Lung (tissue), 12 donors: Measurements from ENCODE around the gene EHD3. TPM values are rescaled to one million over a fixed set of nuclear protein-coding genes. Genes with fewer than 3 reads are reported as not detected.

ENCODE experiments used
- ATAC-seq: fragments of 200-7000 bp; cut with Tn5 transposase; one replicate; pipeline ENCODE4 v1.9.1; 2020; ENCODE audit warnings: moderate number of reproducible peaks; ENCODE audit not compliant: insufficient read depth, low FRiP score
- DNase-seq, 3 donors: peaks; one replicate each; pipeline ENCODE4 v3.0.0-alpha.2; 2013 to 2017
- H3K27ac ChIP-seq, 2 donors: one replicate each; pipeline ENCODE4 v1.5.1; 2013; ENCODE audit warnings: mild to moderate bottlenecking in 2 of 2, moderate library complexity in 2 of 2, control low read depth in 1 of 2, inconsistent platforms in 1 of 2, low read depth in 1 of 2, low read length in 1 of 2
- H3K27me3 ChIP-seq, 3 donors: one replicate each; pipeline ENCODE4 v1.5.1; 2013; ENCODE audit warnings: low read length in 2 of 3; ENCODE audit not compliant: control insufficient read depth in 3 of 3, insufficient read depth in 3 of 3
- H3K36me3 ChIP-seq, 4 donors: one replicate each; pipeline ENCODE4 v1.5.1; 2013; ENCODE audit warnings: low read length in 4 of 4, mild to moderate bottlenecking in 1 of 4, moderate library complexity in 1 of 4; ENCODE audit not compliant: control insufficient read depth in 4 of 4, insufficient read depth in 4 of 4
- H3K4me1 ChIP-seq, 5 donors: one replicate each; pipeline ENCODE4 v1.5.1; 2013; ENCODE audit warnings: low read length in 5 of 5, mild to moderate bottlenecking in 2 of 5, moderate library complexity in 1 of 5; ENCODE audit not compliant: control insufficient read depth in 5 of 5, insufficient read depth in 5 of 5
- H3K4me3 ChIP-seq: one replicate; pipeline ENCODE4 v1.5.1; 2013; ENCODE audit warnings: mild to moderate bottlenecking, control low read depth, moderate library complexity
- H3K9ac ChIP-seq, 2 donors: one replicate each; pipeline ENCODE4 v1.5.1; 2013; ENCODE audit warnings: low read length in 2 of 2, control low read depth in 1 of 2; ENCODE audit not compliant: insufficient read depth in 1 of 2
- H3K9me3 ChIP-seq, 4 donors: one replicate each; pipeline ENCODE4 v1.5.1; 2013; ENCODE audit warnings: low read length in 3 of 4, mild to moderate bottlenecking in 1 of 4, moderate library complexity in 1 of 4; ENCODE audit not compliant: control insufficient read depth in 4 of 4, insufficient read depth in 3 of 4
- CTCF ChIP-seq: IDR thresholded peaks from 2 replicates; pipeline ENCODE4 v1.5.1; 2012; ENCODE audit warnings: mild to moderate bottlenecking; ENCODE audit errors: control extremely low read depth, extremely low read depth
- WGBS, 2 donors: extraction: QIAGEN DNeasy Blood & Tissue Kit; methylation state at CpG; one replicate each; pipeline ENCODE4 v1.1.7; 2013; 5-methylcytosine and 5-hydroxymethylcytosine counted together
- polyA plus RNA-seq, 2 donors: library from polyadenylated mRNA; stranded (reverse); fragments of 200-250 nt; gene quantifications; one replicate each; pipeline ENCODE4 v1.2.1, GENCODE V29; 2013
- total RNA-seq, 2 donors: library from RNA; depleted of rRNA in 1 of 2; stranded (reverse); fragments of >200 nt in 1 of 2; gene quantifications; one replicate each; pipeline ENCODE4 v1.2.1, GENCODE V29; 2014 to 2021
- donor health status: control.
- donor health status: control.
- donor health status: Bipolar disorder and iron deficiency.
- donor health status: healthy.
- donor health status: DM: yes; HTN: yes; CAD: no.

The EHD3 gene
- total and polyA plus RNA-seq, 4 donors = 1.5 to 9.5 (median 5.1) TPM

GRCh38 chr2:31260870-31261269 lies 26.9 kb downstream of the EHD3 start:
- H3K27me3 ChIP-seq = no peaks in the 10 kb centered on the region
- H3K4me3 ChIP-seq = no peak overlapping the region
- no peak for TF ChIP-seq CTCF
- H3K4me1 ChIP-seq = no peaks in the 10 kb centered on the region
- H3K27ac ChIP-seq = no peak overlapping the region
- H3K36me3 ChIP-seq = peaks cover 0 to 9% (median 0%) of the 10 kb centered on the region in 4 donors
- peaks cover 0 to 4% (median 0%) of the 10 kb centered on the region in 4 donors for H3K9me3 ChIP-seq
- 95 to 97% methylated on average over 4 of the region's 4 CpGs for WGBS, 2 donors
- no peak for DNase-seq
- no peak overlapping the region for H3K9ac ChIP-seq
- ATAC-seq = no peak

- H3K4me1 ChIP-seq = no peaks in the 10 kb centered on the region
- H3K9me3 ChIP-seq = peaks cover 0 to 12% (median 0%) of the 10 kb centered on the region in 4 donors
- H3K27ac ChIP-seq = no peak overlapping the region
- H3K9ac ChIP-seq = no peak overlapping the region
- H3K27me3 ChIP-seq = no peaks in the 10 kb centered on the region
- H3K4me3 ChIP-seq = no peak overlapping the region
- TF ChIP-seq CTCF = no peak
- 91 to 93% methylated on average over 3 of the region's 3 CpGs for WGBS, 2 donors
- H3K36me3 ChIP-seq = peaks cover 0 to 9% (median 5%) of the 10 kb centered on the region in 4 donors
- ATAC-seq = no peak
- no peak for DNase-seq
Measured at GRCh38 chr2:31263636-31264190, 29.8 kb downstream of the EHD3 start.

GRCh38 chr2:31265234-31265633 lies 31.3 kb downstream of the EHD3 start:
- Histone ChIP-seq H3K9ac (no peak overlapping the region), H3K9me3 (peaks cover 0 to 12% (median 0%) of the 10 kb centered on the region in 4 donors), H3K27ac (no peak overlapping the region), H3K27me3 (no peaks in the 10 kb centered on the region), H3K4me1 (no peaks in the 10 kb centered on the region), H3K36me3 (peaks cover 0 to 9% (median 5%) of the 10 kb centered on the region in 4 donors), H3K4me3 (no peak overlapping the region)
- 80 to 85% methylated on average over 6 of the region's 6 CpGs for WGBS, 2 donors
- TF ChIP-seq CTCF = no peak
- DNase-seq = no peak
- no peak for ATAC-seq

- WGBS, 2 donors = 84 to 85% methylated on average over 6 of the region's 6 CpGs
- no peak overlapping the region for H3K4me3 ChIP-seq
- DNase-seq (no peak), ATAC-seq (no peak)
- H3K9me3 ChIP-seq = peaks cover 0 to 12% (median 0%) of the 10 kb centered on the region in 4 donors
- H3K36me3 ChIP-seq = peaks cover 0 to 9% (median 5%) of the 10 kb centered on the region in 4 donors
- H3K9ac ChIP-seq = no peak overlapping the region
- no peaks in the 10 kb centered on the region for H3K27me3 ChIP-seq
- no peak overlapping the region for H3K27ac ChIP-seq
- H3K4me1 ChIP-seq = no peaks in the 10 kb centered on the region
- no peak for TF ChIP-seq CTCF
Measured at GRCh38 chr2:31266804-31267203, 32.9 kb downstream of the EHD3 start.
